ENCODE measurements around the gene SSR3.

DNA sequence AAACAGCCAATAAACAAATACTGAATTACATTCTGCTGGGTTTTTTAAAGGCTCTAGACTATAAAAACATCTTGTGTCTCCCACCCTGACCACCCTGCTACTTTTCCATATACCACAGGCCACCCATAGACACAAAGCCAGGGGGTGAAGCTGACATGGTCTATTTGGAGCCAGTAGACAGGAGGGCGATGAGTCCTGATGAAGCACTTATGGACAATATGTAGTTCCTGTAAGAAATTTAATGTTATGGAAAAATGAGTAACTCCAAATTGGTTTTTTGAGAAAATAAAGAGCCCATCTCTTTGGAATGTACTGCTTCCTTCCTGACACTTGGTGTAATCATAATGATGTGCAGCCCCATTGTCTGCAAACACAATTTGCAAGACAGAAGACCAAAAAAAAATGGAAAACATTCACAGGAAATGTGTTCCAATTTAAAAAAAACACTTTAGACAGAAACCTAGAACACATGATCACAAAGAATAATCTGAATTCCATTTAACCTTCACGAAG, 11.8 kb downstream of the SSR3 start:
- peak; percentile 41 for TF ChIP-seq POLR2AphosphoS5 (IDR thresholded peaks at IDR 0.05; ENCODE audit: insufficient read depth, low read depth, low read length)
- TF ChIP-seq, protein P1, sequence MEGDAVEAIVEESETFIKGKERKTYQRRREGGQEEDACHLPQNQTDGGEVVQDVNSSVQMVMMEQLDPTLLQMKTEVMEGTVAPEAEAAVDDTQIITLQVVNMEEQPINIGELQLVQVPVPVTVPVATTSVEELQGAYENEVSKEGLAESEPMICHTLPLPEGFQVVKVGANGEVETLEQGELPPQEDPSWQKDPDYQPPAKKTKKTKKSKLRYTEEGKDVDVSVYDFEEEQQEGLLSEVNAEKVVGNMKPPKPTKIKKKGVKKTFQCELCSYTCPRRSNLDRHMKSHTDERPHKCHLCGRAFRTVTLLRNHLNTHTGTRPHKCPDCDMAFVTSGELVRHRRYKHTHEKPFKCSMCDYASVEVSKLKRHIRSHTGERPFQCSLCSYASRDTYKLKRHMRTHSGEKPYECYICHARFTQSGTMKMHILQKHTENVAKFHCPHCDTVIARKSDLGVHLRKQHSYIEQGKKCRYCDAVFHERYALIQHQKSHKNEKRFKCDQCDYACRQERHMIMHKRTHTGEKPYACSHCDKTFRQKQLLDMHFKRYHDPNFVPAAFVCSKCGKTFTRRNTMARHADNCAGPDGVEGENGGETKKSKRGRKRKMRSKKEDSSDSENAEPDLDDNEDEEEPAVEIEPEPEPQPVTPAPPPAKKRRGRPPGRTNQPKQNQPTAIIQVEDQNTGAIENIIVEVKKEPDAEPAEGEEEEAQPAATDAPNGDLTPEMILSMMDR (IDR thresholded peaks at IDR 0.05; ENCODE audit: extremely low read depth in 1 of 2, insufficient read depth in 1 of 2, low read depth in 1 of 2, low read length in 2 of 2) = no peak
- no peak for TF ChIP-seq EZH2 (IDR thresholded peaks at IDR 0.05; ENCODE audit: borderline replicate concordance, low read depth, low read length, severe bottlenecking)
- TF ChIP-seq POLR2A (IDR thresholded peaks at IDR 0.05; ENCODE audit: low read depth, low read length) = no peak
- TF ChIP-seq MAX (IDR thresholded peaks at IDR 0.05; ENCODE audit: insufficient read depth, insufficient read length) = no peak
- peak; percentile 20 for TF ChIP-seq FOS (IDR thresholded peaks at IDR 0.05; ENCODE audit: borderline replicate concordance, insufficient read depth, low read length)
- no peak for TF ChIP-seq GATA2 (IDR thresholded peaks at IDR 0.05; ENCODE audit: insufficient read depth, insufficient read length, low read depth, low read length)
- no peak for TF ChIP-seq MYC (IDR thresholded peaks at IDR 0.05; ENCODE audit: low read depth, low read length)
- peak; percentile 45 for TF ChIP-seq JUN (IDR thresholded peaks at IDR 0.05; ENCODE audit: borderline replicate concordance, insufficient read depth, insufficient read length, low read depth)
